ENCODE results near the gene EEFSEC.

Gene EEFSEC

GRCh38 chr3:128338536-128339330, 185.5 kb downstream of the EEFSEC start:
- ATAC-seq: no peak

- no peak for ATAC-seq
Measured at GRCh38 chr3:128339491-128340012, 186.3 kb downstream of the EEFSEC start.

GRCh38 chr3:128340198-128340903, 187.1 kb downstream of the EEFSEC start:
- ATAC-seq: no peak

- ATAC-seq: no peak
Measured at GRCh38 chr3:128340904-128341555, 187.7 kb downstream of the EEFSEC start.

GRCh38 chr3:128341659-128342395, 188.5 kb downstream of the EEFSEC start:
- no peak for ATAC-seq

- ATAC-seq: no peak
Measured at GRCh38 chr3:128342701-128343180, 189.5 kb downstream of the EEFSEC start.

- ATAC-seq: no peak
Measured at GRCh38 chr3:128343287-128344051, 190.2 kb downstream of the EEFSEC start.

GRCh38 chr3:128344052-128344735, 190.9 kb downstream of the EEFSEC start:
- no peak for ATAC-seq

- ATAC-seq: no peak
Measured at GRCh38 chr3:128345196-128345595, 191.9 kb downstream of the EEFSEC start.

- ATAC-seq: no peak
Measured at GRCh38 chr3:128346562-128346961, 193.3 kb downstream of the EEFSEC start.

GRCh38 chr3:128347282-128347681, 194.0 kb downstream of the EEFSEC start:
- no peak for ATAC-seq

GRCh38 chr3:128348075-128348474, 194.8 kb downstream of the EEFSEC start:
- no peak for ATAC-seq

GRCh38 chr3:128348805-128349531, 195.7 kb downstream of the EEFSEC start:
- ATAC-seq: no peak

GRCh38 chr3:128349963-128350599, 196.8 kb downstream of the EEFSEC start:
- no peak for ATAC-seq

- no peak for ATAC-seq
Measured at GRCh38 chr3:128351546-128351945, 198.3 kb downstream of the EEFSEC start.

GRCh38 chr3:128352326-128352725, 199.0 kb downstream of the EEFSEC start:
- ATAC-seq: no peak

GRCh38 chr3:128353361-128353965, 200.2 kb downstream of the EEFSEC start:
- no peak for ATAC-seq

- ATAC-seq: no peak
Measured at GRCh38 chr3:128353991-128354687, 200.9 kb downstream of the EEFSEC start.

Measured in activated CD4-positive, CD25-positive, alpha-beta regulatory T cell treated with anti-CD3 and anti-CD28 coated beads, Interleukin-2, amount 50 U/mL, for 24 hours (primary cell).